Memory B cell (primary cell): Measurements from ENCODE around the gene ACTC1.

ENCODE experiments used
- ATAC-seq: fragments of 150-1000 bp; cut with Tn5 transposase; 2 replicates; pipeline ENCODE4 v1.10.0; 2021; ENCODE audit warnings: low read depth, mild to moderate bottlenecking, moderate library complexity
- DNase-seq, 2 donors: peaks; one replicate each; pipeline ENCODE4 v3.0.0; 2022; ENCODE audit warnings: low spot score in 2 of 2
- H3K27ac Mint-ChIP-seq: one replicate; pipeline ENCODE4 v1.8.0; 2022; ENCODE audit warnings: mild to moderate bottlenecking, moderate library complexity, mixed read lengths
- H3K27me3 Mint-ChIP-seq: one replicate; pipeline ENCODE4 v1.8.0; 2022; ENCODE audit warnings: mixed read lengths
- H3K36me3 Mint-ChIP-seq: one replicate; pipeline ENCODE4 v1.8.0; 2022; ENCODE audit warnings: mild to moderate bottlenecking, mixed read lengths
- H3K4me1 Mint-ChIP-seq: one replicate; pipeline ENCODE4 v1.8.0; 2022; ENCODE audit warnings: mixed read lengths
- H3K4me3 Mint-ChIP-seq: one replicate; pipeline ENCODE4 v1.8.0; 2022; ENCODE audit warnings: mild to moderate bottlenecking, moderate library complexity, mixed read lengths
- H3K9me3 Mint-ChIP-seq: one replicate; pipeline ENCODE4 v1.8.0; 2022; ENCODE audit warnings: mixed read lengths

ACTC1 gene

GRCh38 chr15:34759992-34760391 is 35.4 kb downstream of the ACTC1 start:
- no peaks in the 10 kb centered on the region for H3K36me3 Mint-ChIP-seq
- ATAC-seq (no peak), DNase-seq (no peak)
- H3K4me3 Mint-ChIP-seq: no peak overlapping the region
- H3K4me1 Mint-ChIP-seq: peaks cover 3% of the 10 kb centered on the region
- no peaks in the 10 kb centered on the region for H3K9me3 Mint-ChIP-seq
- no peak overlapping the region for H3K27ac Mint-ChIP-seq
- peaks cover 6% of the 10 kb centered on the region for H3K27me3 Mint-ChIP-seq

DNA sequence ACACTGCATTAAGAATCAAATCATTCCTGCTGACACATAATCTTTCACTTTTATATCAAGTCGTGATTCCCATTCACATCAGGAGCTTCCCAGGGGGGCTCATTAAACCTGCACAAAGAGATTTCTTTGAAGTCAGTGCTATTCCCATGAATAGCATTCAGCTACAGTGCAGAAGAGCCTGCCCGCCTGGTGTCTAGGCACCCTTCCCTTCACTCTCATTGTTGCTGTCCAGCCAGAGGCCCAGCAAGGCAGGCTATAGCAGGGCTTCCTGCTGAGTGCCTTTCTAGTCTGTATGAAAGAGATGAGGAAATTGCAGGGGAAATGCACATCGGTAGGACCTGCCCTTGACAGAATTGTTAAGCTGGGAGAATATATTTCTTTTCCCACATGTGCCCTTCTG is 36.0 kb downstream of the ACTC1 start:
- Mint-ChIP-seq H3K27ac (no peak overlapping the region), H3K9me3 (no peaks in the 10 kb centered on the region), H3K4me3 (no peak overlapping the region), H3K27me3 (peaks cover 6% of the 10 kb centered on the region), H3K4me1 (peaks cover 3% of the 10 kb centered on the region), H3K36me3 (no peaks in the 10 kb centered on the region)
- DNase-seq (no peak), ATAC-seq (no peak)

DNA sequence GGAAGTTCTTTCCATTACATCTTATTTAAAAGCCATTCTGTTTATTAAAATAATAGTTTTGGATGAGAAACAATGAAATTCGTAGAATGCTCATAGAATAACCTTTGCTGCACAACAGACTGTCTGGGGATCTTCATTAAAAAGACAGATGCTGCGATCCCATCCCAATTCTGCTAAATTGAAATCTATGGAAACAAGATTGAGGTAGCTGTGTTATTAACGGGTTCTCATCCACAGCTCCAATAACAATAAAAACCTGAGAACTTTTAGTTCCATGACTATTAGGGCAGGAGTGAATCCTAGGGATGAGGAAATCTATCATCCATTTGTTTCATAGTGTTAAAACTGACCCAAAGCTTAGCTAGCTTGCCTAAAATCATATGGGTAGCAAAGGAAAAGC is 38.1 kb downstream of the ACTC1 start:
- DNase-seq (no peak), ATAC-seq (no peak)
- no peak overlapping the region for H3K4me3 Mint-ChIP-seq
- no peaks in the 10 kb centered on the region for H3K9me3 Mint-ChIP-seq
- no peaks in the 10 kb centered on the region for H3K36me3 Mint-ChIP-seq
- H3K27me3 Mint-ChIP-seq: peaks cover 19% of the 10 kb centered on the region
- H3K27ac Mint-ChIP-seq: no peak overlapping the region
- peaks cover 5% of the 10 kb centered on the region for H3K4me1 Mint-ChIP-seq

- H3K9me3 Mint-ChIP-seq: no peaks in the 10 kb centered on the region
- no peaks in the 10 kb centered on the region for H3K36me3 Mint-ChIP-seq
- peaks cover 5% of the 10 kb centered on the region for H3K4me1 Mint-ChIP-seq
- DNase-seq: no peak
- H3K4me3 Mint-ChIP-seq: no peak overlapping the region
- H3K27me3 Mint-ChIP-seq: peaks cover 19% of the 10 kb centered on the region
- ATAC-seq: no peak
- H3K27ac Mint-ChIP-seq: no peak overlapping the region
Observed at GRCh38 chr15:34755419-34755773, 40.0 kb downstream of the ACTC1 start.

DNA sequence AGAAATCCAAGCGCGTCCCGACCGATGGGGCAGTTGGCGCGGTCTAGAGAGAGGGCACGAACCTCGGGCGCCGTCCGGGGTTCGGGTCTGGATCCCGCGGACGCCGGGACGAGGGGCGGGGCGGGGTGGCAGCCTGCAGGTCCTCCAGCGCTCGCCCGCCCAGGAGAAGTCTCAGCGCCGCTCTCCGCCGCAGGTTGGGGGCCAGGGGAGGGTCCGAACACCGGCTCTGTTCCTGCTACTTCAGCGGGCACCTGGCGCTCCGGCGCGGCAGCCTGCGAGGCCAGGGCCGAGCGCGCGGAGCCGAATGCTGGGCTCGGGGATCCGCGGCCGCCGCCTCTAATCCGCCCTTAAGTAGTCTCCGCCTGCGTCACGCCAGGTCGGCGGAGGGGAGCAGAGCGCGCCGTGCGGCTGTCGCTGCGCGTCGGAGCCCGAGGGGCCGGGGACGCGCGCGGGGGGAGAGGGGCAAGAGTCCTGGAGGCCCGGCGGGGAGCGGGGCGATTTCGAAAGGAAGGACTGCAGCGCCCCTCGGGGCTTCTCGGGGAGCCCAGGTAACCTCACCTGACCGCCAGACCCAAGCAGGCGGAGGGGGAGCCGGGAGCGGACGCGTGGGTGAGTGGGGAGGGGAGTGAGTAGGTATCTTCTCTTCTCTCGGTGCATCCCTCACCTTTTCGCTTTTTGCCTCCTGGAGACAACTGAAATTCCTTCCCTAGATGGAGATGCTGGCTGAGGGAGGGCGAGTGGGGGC is 40.5 kb downstream of the ACTC1 start, which contains the start of gene GJD2:
Gene GJD2 (minus strand): TSS at position 325 of the 745 bp plus-strand sequence. CDS start 510 bp downstream, outside the sequence.
- DNase-seq (no peak), ATAC-seq (no peak)
- Mint-ChIP-seq H3K9me3 (no peaks in the 10 kb centered on the region), H3K27ac (no peak within 1 kb of the TSS), H3K27me3 (peaks cover 21% of the 10 kb centered on the region), H3K4me3 (no peak within 1 kb of the TSS), H3K4me1 (peaks cover 5% of the 10 kb centered on the region), H3K36me3 (no peaks in the 10 kb centered on the region)

DNA sequence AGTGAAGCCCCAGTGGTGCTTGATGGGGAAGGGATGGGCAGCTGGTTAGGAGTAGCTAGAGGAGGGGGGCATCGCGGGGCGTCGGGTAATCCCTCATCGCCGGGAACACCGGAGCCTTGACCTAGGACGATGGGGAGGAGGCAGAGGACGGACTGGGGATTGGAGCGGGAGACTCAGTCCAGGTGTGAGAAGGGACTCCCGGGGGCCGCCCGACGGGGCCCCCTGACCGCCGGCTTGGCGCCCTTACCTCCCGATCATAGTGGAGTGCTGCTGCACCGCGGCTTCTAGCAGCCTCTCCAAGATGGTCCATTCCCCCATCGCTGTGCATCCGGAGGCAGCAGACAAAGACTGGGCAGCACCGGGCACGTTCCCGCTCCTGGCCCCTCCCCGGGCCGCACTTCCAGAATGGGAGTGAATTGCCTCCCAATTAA is 41.2 kb downstream of the ACTC1 start:
- H3K27me3 Mint-ChIP-seq: peaks cover 21% of the 10 kb centered on the region
- no peaks in the 10 kb centered on the region for H3K36me3 Mint-ChIP-seq
- ATAC-seq (no peak), DNase-seq (no peak)
- peaks cover 5% of the 10 kb centered on the region for H3K4me1 Mint-ChIP-seq
- H3K27ac Mint-ChIP-seq: no peak overlapping the region
- no peaks in the 10 kb centered on the region for H3K9me3 Mint-ChIP-seq
- H3K4me3 Mint-ChIP-seq: no peak overlapping the region

- DNase-seq (no peak), ATAC-seq (no peak)
- H3K4me1 Mint-ChIP-seq: peaks cover 5% of the 10 kb centered on the region
- H3K27me3 Mint-ChIP-seq: peaks cover 24% of the 10 kb centered on the region
- H3K27ac Mint-ChIP-seq: no peak overlapping the region
- no peak overlapping the region for H3K4me3 Mint-ChIP-seq
- no peaks in the 10 kb centered on the region for H3K36me3 Mint-ChIP-seq
- no peaks in the 10 kb centered on the region for H3K9me3 Mint-ChIP-seq
Observed at GRCh38 chr15:34753236-34753894, 42.0 kb downstream of the ACTC1 start.

GRCh38 chr15:34749691-34750090 is 45.7 kb downstream of the ACTC1 start:
- Mint-ChIP-seq H3K4me1 (peaks cover 2% of the 10 kb centered on the region), H3K4me3 (no peak overlapping the region), H3K27ac (no peak overlapping the region), H3K27me3 (peaks cover 25% of the 10 kb centered on the region), H3K36me3 (no peaks in the 10 kb centered on the region), H3K9me3 (peaks cover 2% of the 10 kb centered on the region)
- no peak for DNase-seq
- ATAC-seq: no peak
